RCC 7860 (cell line): ENCODE results near the gene ATP1A4.

Experiments used
- DNase-seq: peaks from one replicate; pipeline ENCODE4 v3.0.0-alpha.2; 2015; ENCODE audit warnings: low spot score
- FAIRE-seq: peaks from 2 replicates; lab custom pipeline; 2012; peaks lifted over from hg19 to GRCh38; lab: Jason Lieb, UNC

Gene ATP1A4

GRCh38 chr1:160222546-160222945 is 71.1 kb downstream of the ATP1A4 start:
- DNase-seq = no peak
- FAIRE-seq = no peak

DNA sequence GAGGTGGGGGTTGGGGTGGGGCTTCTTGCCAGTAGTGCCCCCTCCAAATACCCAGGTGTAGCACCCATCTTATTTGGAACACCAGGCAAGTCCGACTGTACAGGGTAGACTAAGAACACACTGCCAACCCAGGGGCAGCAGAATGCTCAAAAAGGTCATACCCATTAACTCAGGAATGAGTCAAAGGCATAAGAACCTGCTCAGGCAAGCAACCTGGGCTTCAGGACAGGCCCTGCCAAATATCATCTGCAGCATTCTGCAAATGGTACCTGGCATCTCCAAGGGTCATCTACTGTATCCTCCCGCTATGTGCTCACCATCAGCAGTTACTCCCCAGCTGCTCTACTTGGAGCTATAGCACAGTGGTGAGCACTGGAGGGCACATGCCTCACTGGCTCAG is 73.2 kb downstream of the ATP1A4 start:
- no peak for FAIRE-seq

DNA sequence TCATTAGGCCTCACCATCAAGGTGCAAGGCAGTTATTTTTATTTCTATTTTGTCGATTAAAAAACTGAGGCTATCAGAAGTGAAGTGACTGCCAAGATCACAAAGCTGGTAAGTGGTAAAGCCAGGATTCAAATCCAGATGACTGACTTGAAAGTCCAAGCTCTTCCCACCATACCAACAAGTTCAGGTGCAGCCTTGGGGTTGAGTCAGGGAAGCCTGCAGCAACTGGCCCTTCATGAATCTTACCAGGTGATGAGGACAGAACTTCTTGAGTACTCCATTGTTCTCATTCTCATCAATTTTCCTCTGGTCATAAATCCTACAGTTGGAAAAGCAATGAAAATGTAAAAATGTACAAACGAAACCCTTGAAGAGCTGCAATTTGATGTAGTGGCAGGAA is 73.9 kb downstream of the ATP1A4 start:
- DNase-seq (no peak), FAIRE-seq (no peak)

More for the DNA sequence above, 73.2 kb downstream of the ATP1A4 start:
- DNase-seq = no peak

GRCh38 chr1:160226623-160227022 is 75.2 kb downstream of the ATP1A4 start:
- no peak for FAIRE-seq
- no peak for DNase-seq

GRCh38 chr1:160227034-160227433 is 75.6 kb downstream of the ATP1A4 start:
- no peak for FAIRE-seq
- no peak for DNase-seq

DNA sequence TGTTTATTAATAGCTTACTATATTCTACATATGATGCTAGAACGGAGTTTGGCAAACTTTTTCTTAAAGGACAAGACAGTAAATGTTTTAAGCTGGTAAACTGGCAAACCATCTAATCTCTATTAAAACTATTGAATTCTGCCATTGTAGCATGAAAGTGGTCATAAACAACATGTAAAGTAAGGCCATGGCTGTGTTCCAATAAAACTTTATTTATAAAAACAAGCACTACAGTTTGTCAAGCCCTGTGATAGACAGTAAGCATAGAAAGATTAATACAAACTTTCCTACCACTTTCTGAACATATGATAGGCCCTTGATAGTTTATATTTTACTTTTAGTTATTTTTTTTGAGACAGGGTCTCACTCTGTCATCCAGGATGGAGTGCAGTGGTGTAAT is 76.2 kb downstream of the ATP1A4 start:
- no peak for DNase-seq
- no peak for FAIRE-seq

DNA sequence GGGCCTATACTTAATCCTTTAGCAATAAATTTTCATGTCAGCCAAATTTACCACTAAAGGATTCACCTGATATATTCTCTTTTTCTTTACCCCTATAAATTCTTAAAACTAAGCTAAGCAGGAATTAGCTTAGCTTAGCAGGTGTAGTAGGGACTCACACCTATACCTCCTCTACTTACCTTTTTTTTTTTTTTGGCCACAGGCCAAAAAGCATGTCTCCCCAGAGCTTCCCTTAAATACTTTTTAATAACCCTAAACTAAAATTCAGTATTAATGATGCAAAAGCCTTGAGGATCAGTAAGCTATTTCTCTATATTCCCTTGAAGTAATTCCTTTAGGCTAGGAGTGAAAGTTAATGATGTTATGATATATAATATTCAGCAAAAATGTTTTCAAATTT is 77.0 kb downstream of the ATP1A4 start:
- DNase-seq (no peak), FAIRE-seq (no peak)

DNA sequence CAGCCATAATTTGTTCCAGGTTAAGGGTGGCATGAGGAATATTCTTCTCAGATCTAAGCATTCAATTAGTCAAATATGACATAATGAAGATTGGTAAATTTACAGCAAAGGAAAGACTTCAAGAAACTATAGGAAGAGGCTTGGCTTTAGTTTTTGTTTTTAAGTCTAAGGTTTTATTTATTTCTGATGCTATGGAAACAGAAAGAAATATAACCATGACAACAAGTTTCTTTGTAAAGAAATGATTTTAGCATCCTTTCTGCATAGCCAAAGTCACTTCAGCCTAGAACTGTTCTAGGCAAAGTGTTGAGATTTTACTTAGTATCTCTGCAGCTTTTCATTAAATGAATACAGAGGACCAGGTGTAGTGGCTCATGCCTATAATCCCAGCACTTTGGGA is 81.5 kb downstream of the ATP1A4 start:
- FAIRE-seq (no peak), DNase-seq (no peak)
